HG03575 (cell line): ENCODE measurements around the gene TH.

Experiments used
- ATAC-seq: cut with Tn5 transposase; IDR thresholded peaks from one replicate; pipeline ENCODE4 v1.9.1; 2021; ENCODE audit not compliant: unreplicated experiment, insufficient number of reproducible peaks, low FRiP score; ENCODE audit errors: extremely low read depth

Gene TH

GRCh38 chr11:2151500-2152257 lies 19.9 kb downstream of the TH start:
- ATAC-seq, result no peak

GRCh38 chr11:2149864-2150847 lies 21.5 kb downstream of the TH start:
- no peak for ATAC-seq

- ATAC-seq, result no peak
These were observed 22.2 kb downstream of the TH start for GRCh38 chr11:2149460-2149859.

- no peak for ATAC-seq
These were observed 23.0 kb downstream of the TH start for GRCh38 chr11:2148595-2148994.

- no peak for ATAC-seq
These were observed 24.2 kb downstream of the TH start for GRCh38 chr11:2147391-2147790.

- ATAC-seq, result no peak
These were observed 25.6 kb downstream of the TH start for GRCh38 chr11:2146051-2146450.

- no peak for ATAC-seq
These were observed 26.9 kb downstream of the TH start for GRCh38 chr11:2144544-2145248.

- no peak for ATAC-seq
These were observed 27.6 kb downstream of the TH start for GRCh38 chr11:2143799-2144543.

GRCh38 chr11:2143477-2143798 lies 28.2 kb downstream of the TH start:
- ATAC-seq, result no peak

GRCh38 chr11:2142762-2143202 lies 28.8 kb downstream of the TH start:
- no peak for ATAC-seq

- no peak for ATAC-seq
These were observed 29.3 kb downstream of the TH start for GRCh38 chr11:2142300-2142759.

- ATAC-seq, result no peak
These were observed 30.9 kb downstream of the TH start for GRCh38 chr11:2140411-2141400.

GRCh38 chr11:2139621-2140337 lies 31.8 kb downstream of the TH start:
- ATAC-seq, result no peak

- ATAC-seq, result no peak
These were observed 32.5 kb downstream of the TH start, which contains the start of gene IGF2 for GRCh38 chr11:2139123-2139521. Gene IGF2 (minus strand): TSS chr11:2139389. CDS start chr11:2135523, 3,866 bp downstream.

- ATAC-seq, result no peak
These were observed 33.0 kb downstream of the TH start for GRCh38 chr11:2138431-2139122.

- no peak for ATAC-seq
These were observed 33.6 kb downstream of the TH start for GRCh38 chr11:2138068-2138430.
